IMR-90 (cell line): ENCODE results near the gene C1R. TPM values are rescaled to one million over a fixed set of nuclear protein-coding genes. Genes with fewer than 3 reads are reported as not detected.

Experiments used
- ATAC-seq: fragments of 200-7000 bp; cut with Tn5 transposase; 2 replicates; pipeline ENCODE4 v1.9.1; 2020; ENCODE audit warnings: low read depth, mild to moderate bottlenecking, moderate library complexity
- BruUV-seq: library from RNA; stranded (reverse); fragments of 400-500 nt; replicated peaks from 2 replicates; lab custom pipeline; 2021; lab: Mats Ljungman, UMichigan
- CTCF ChIA-PET: fragments of 300-600 bp; formaldehyde crosslinking; extraction: SDS; loops from one replicate; lab custom pipeline; 2021; ENCODE audit warnings: antibody characterized with exemption; lab: Yijun Ruan, JAX
- POLR2A ChIA-PET: fragments of 300-600 bp; sonication (Branson Sonifier 250); formaldehyde crosslinking; loops from one replicate; lab custom pipeline; 2022; ENCODE audit warnings: antibody characterized with exemption; ENCODE audit not compliant: unreplicated experiment; lab: Charles Lee
- DNase-seq: peaks from one replicate; pipeline ENCODE4 v3.0.0; 2013
- H2AFZ ChIP-seq: replicated peaks from 2 replicates; pipeline ENCODE3; 2013; ENCODE audit warnings: low read length, mild to moderate bottlenecking; ENCODE audit not compliant: poor library complexity
- H2AK5ac ChIP-seq: 2 replicates; pipeline ENCODE4 v1.6.1; 2013; ENCODE audit warnings: low read depth, low read length, inconsistent platforms
- H2AK9ac ChIP-seq: replicated peaks from 2 replicates; pipeline ENCODE3; 2013; ENCODE audit warnings: mild to moderate bottlenecking, low read depth, low read length, moderate library complexity; ENCODE audit not compliant: poor library complexity
- H2BK120ac ChIP-seq: 2 replicates; pipeline ENCODE4 v1.6.1; 2013; ENCODE audit warnings: low read depth, low read length, inconsistent platforms
- H2BK15ac ChIP-seq: 3 replicates; pipeline ENCODE4 v1.6.1; 2013; ENCODE audit warnings: low read depth, low read length, inconsistent platforms
- H2BK20ac ChIP-seq: 2 replicates; pipeline ENCODE4 v1.6.1; 2013; ENCODE audit warnings: low read depth, mild to moderate bottlenecking, inconsistent platforms, low read length, moderate library complexity
- H2BK5ac ChIP-seq: 2 replicates; pipeline ENCODE4 v1.6.1; 2013; ENCODE audit warnings: mild to moderate bottlenecking, low read depth, low read length, inconsistent platforms; ENCODE audit not compliant: poor library complexity, severe bottlenecking
- H3K14ac ChIP-seq: replicated peaks from 2 replicates; pipeline ENCODE4 v1.6.1; 2013; ENCODE audit warnings: low read depth, low read length, inconsistent platforms
- H3K18ac ChIP-seq: 2 replicates; pipeline ENCODE4 v1.6.1; 2013; ENCODE audit warnings: low read depth, low read length, control low read depth
- H3K23ac ChIP-seq: 2 replicates; pipeline ENCODE4 v1.6.1; 2013; ENCODE audit warnings: low read depth, low read length, inconsistent platforms
- H3K27ac ChIP-seq: 2 replicates; pipeline ENCODE4 v1.5.1; 2013; ENCODE audit warnings: mild to moderate bottlenecking, control low read depth, low read length; ENCODE audit not compliant: insufficient read depth
- H3K27me3 ChIP-seq: 2 replicates; pipeline ENCODE4 v1.6.1; 2013; ENCODE audit warnings: low read length; ENCODE audit not compliant: control insufficient read depth, insufficient read depth
- H3K36me3 ChIP-seq: 2 replicates; pipeline ENCODE4 v1.6.1; 2013; ENCODE audit warnings: low read length, mixed read lengths; ENCODE audit not compliant: control insufficient read depth, insufficient read depth
- H3K4ac ChIP-seq: 2 replicates; pipeline ENCODE4 v1.6.1; 2013; ENCODE audit warnings: low read depth, low read length, inconsistent platforms
- H3K4me1 ChIP-seq: 2 replicates; pipeline ENCODE4 v1.6.1; 2013; ENCODE audit warnings: low read length, mixed read lengths; ENCODE audit not compliant: control insufficient read depth, insufficient read depth
- H3K4me2 ChIP-seq: 2 replicates; pipeline ENCODE4 v1.6.1; 2013; ENCODE audit warnings: low read depth, mild to moderate bottlenecking, control low read depth, low read length, moderate library complexity
- H3K4me3 ChIP-seq: 2 replicates; pipeline ENCODE4 v1.5.1; 2013; ENCODE audit warnings: low read depth, mild to moderate bottlenecking, control low read depth, low read length, moderate library complexity; ENCODE audit not compliant: insufficient read depth
- H3K56ac ChIP-seq: 2 replicates; pipeline ENCODE4 v1.6.1; 2013; ENCODE audit warnings: low read length, inconsistent platforms; ENCODE audit not compliant: insufficient read depth; ENCODE audit errors: extremely low read depth
- H3K79me1 ChIP-seq, 2 experiments: 2 replicates each; pipeline ENCODE4 v1.6.1; 2013; ENCODE audit warnings: low read length in 2 of 2, inconsistent platforms in 1 of 2, low read depth in 1 of 2
- H3K9ac ChIP-seq: 2 replicates; pipeline ENCODE4 v1.6.1; 2013; ENCODE audit warnings: low read depth, low read length, control low read depth
- H3K9me1 ChIP-seq: 2 replicates; pipeline ENCODE4 v1.6.1; 2013; ENCODE audit warnings: low read length, inconsistent platforms; ENCODE audit not compliant: insufficient read depth
- H3K9me3 ChIP-seq: 2 replicates; pipeline ENCODE4 v1.6.1; 2013; ENCODE audit warnings: low read length; ENCODE audit not compliant: control insufficient read depth, insufficient read depth
- H4K20me1 ChIP-seq: 2 replicates; pipeline ENCODE4 v1.6.1; 2013; ENCODE audit warnings: low read length, inconsistent platforms; ENCODE audit not compliant: insufficient read depth
- H4K5ac ChIP-seq: 2 replicates; pipeline ENCODE4 v1.6.1; 2013; ENCODE audit warnings: mild to moderate bottlenecking, low read depth, low read length, control low read depth
- H4K8ac ChIP-seq, 2 experiments: 2 replicates each; pipeline ENCODE4 v1.6.1; 2013; ENCODE audit warnings: low read depth in 2 of 2, low read length in 2 of 2, control low read depth in 1 of 2, inconsistent platforms in 1 of 2
- H4K91ac ChIP-seq: 2 replicates; pipeline ENCODE4 v1.6.1; 2013; ENCODE audit warnings: low read depth, low read length, inconsistent platforms; ENCODE audit not compliant: insufficient read depth
- CEBPB ChIP-seq: IDR thresholded peaks from 2 replicates; pipeline ENCODE4 v1.6.1; 2012; ENCODE audit warnings: low read depth, low read length, improper control_type of control experiment
- POLR2A ChIP-seq: IDR thresholded peaks from 2 replicates; pipeline ENCODE4 v1.6.1; 2012; ENCODE audit warnings: mild to moderate bottlenecking, low read depth, low read length
- WGBS, 2 experiments: methylation state at CpG; one replicate each; pipeline versions ENCODE4 v1.1.5 to v1.1.7; 2013; ENCODE audit warnings: missing lambda C conversion rate in 2 of 2; ENCODE audit not compliant: insufficient read length in 1 of 2; ENCODE audit errors: extremely low coverage in 2 of 2; 5-methylcytosine and 5-hydroxymethylcytosine counted together
- dilution Hi-C: fragments of 300-500 bp; cut with HindIII; formaldehyde crosslinking; loops from one replicate; pipeline ENCODE4 v1.14.3; 2018; ENCODE audit warnings: low sequenced_read_pairs; ENCODE audit not compliant: unreplicated experiment
- in situ Hi-C: fragments of 300-500 bp; cut with MboI; formaldehyde crosslinking; loops from 3 replicates; pipeline ENCODE4 v1.14.3; 2019; ENCODE audit warnings: low sequenced_read_pairs, inconsistent platforms, mixed read lengths
- intact Hi-C: fragments of 100-400 bp; cut with micrococcal nuclease; formaldehyde crosslinking; loops from 2 replicates; pipeline ENCODE4 v1.10.0; 2022
- polyA plus RNA-seq, 3 experiments: library from polyadenylated mRNA; depleted of rRNA; stranded (reverse); fragments of >200 nt; gene quantifications; 2 replicates each; pipeline ENCODE4 v1.2.3, GENCODE V29; 2012; ENCODE audit warnings: low replicate concordance in 1 of 3
- total RNA-seq: library from RNA; depleted of rRNA; stranded (reverse); fragments of >200 nt; gene quantifications from 2 replicates; pipeline ENCODE4 v1.2.3, GENCODE V29; 2012
- TF ChIP-seq, protein P1 (sequence below): fragments of 150-350 bp; IDR thresholded peaks from 2 replicates; pipeline ENCODE4 v1.6.1; 2016; ENCODE audit warnings: low read depth, mild to moderate bottlenecking, low read length, moderate library complexity, borderline replicate concordance

Gene C1R
- total and polyA plus RNA-seq, 2 of the 4 experiments (the other 2 are of a cell fraction): 38.4 to 165 TPM

DNA sequence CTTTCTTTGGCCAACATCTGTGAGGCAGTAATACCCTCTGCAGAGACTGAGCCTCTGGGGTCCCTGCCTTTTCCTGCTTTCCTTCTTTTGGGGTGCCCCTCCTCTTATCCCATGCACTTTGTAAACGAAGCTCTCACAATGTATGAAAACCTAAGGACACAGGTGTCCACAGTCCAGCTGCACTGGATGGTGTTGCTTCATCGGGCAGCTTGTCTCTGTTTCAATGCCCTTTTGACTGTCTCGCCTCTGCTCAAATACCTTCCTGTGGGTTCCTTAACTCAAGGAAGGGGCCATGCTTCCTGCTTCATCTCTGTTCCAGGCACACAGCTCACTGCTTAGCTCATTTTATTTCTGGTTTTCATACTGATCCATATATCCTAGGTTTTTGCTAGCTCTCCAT is 10.3 kb upstream of the C1R start:
- H3K9ac ChIP-seq: no peak overlapping the region
- no peak overlapping the region for H2AK9ac ChIP-seq
- no peaks in the 10 kb centered on the region for H3K9me3 ChIP-seq
- POLR2A ChIA-PET: no interaction called here
- H4K5ac ChIP-seq: no peak overlapping the region
- TF ChIP-seq, protein P1, sequence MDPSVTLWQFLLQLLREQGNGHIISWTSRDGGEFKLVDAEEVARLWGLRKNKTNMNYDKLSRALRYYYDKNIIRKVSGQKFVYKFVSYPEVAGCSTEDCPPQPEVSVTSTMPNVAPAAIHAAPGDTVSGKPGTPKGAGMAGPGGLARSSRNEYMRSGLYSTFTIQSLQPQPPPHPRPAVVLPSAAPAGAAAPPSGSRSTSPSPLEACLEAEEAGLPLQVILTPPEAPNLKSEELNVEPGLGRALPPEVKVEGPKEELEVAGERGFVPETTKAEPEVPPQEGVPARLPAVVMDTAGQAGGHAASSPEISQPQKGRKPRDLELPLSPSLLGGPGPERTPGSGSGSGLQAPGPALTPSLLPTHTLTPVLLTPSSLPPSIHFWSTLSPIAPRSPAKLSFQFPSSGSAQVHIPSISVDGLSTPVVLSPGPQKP: no peak
- TF ChIP-seq CEBPB (no peak), POLR2A (no peak)
- H3K56ac ChIP-seq: no peak overlapping the region
- in situ Hi-C loops (no loop called here), dilution Hi-C loops (no loop called here), intact Hi-C loops (no loop called here)
- H3K4me1 ChIP-seq: peaks cover 4% of the 10 kb centered on the region; the same call in 1 of the 2 replicates
- H3K14ac ChIP-seq: no peak overlapping the region
- no peak overlapping the region for H2AFZ ChIP-seq
- no peak overlapping the region for H2BK120ac ChIP-seq
- no peak overlapping the region for H4K91ac ChIP-seq
- DNase-seq (no peak), ATAC-seq (no peak)
- H3K4me2 ChIP-seq: no peak overlapping the region
- no peak overlapping the region for H3K4me3 ChIP-seq
- peaks cover 24% of the 10 kb centered on the region for H3K36me3 ChIP-seq
- H4K20me1 ChIP-seq: peaks cover 4% of the 10 kb centered on the region
- no peak overlapping the region for H3K18ac ChIP-seq
- H3K4ac ChIP-seq: no peak overlapping the region
- CTCF ChIA-PET: no interaction called here
- H2BK20ac ChIP-seq: no peak overlapping the region
- H3K27ac ChIP-seq: no peak overlapping the region
- H3K23ac ChIP-seq: no peak overlapping the region
- H4K8ac ChIP-seq: no peak overlapping the region
- no peak overlapping the region for H2BK15ac ChIP-seq
- no TSS peak for BruUV-seq
- H2BK5ac ChIP-seq: no peak overlapping the region
- H3K9me1 ChIP-seq: peaks cover 12% of the 10 kb centered on the region; the same call in 1 of the 2 replicates
- 85% methylated on average over 2 of the region's 3 CpGs; no CpG with 5 or more reads in 1 of the 2 experiments for WGBS, 2 experiments
- H3K27me3 ChIP-seq: no peaks in the 10 kb centered on the region
- no peak overlapping the region for H2AK5ac ChIP-seq
- H3K79me1 ChIP-seq: peaks cover 17 to 29% of the 10 kb centered on the region in 2 experiments
